Uterus (tissue), 2 donors: ENCODE results near the gene ST8SIA6.

Source experiments
- POLR2A ChIP-seq, 2 donors: fragments of 450-650 bp; IDR thresholded peaks; one replicate each; pipeline ENCODE4 v1.6.1; 2016; ENCODE audit warnings: antibody characterized with exemption in 2 of 2, mild to moderate bottlenecking in 1 of 2, moderate library complexity in 1 of 2
- TF ChIP-seq, protein P1 (sequence below), 4 experiments: fragments of 200-600 bp in 2 of 4; fragments of 450-650 bp in 2 of 4; sonication (generic) in 2 of 4; IDR thresholded peaks; one replicate each; pipeline ENCODE4 v1.5.1; 2016 to 2019; ENCODE audit warnings: antibody characterized with exemption in 4 of 4, mild to moderate bottlenecking in 2 of 4, moderate library complexity in 1 of 4

DNA sequence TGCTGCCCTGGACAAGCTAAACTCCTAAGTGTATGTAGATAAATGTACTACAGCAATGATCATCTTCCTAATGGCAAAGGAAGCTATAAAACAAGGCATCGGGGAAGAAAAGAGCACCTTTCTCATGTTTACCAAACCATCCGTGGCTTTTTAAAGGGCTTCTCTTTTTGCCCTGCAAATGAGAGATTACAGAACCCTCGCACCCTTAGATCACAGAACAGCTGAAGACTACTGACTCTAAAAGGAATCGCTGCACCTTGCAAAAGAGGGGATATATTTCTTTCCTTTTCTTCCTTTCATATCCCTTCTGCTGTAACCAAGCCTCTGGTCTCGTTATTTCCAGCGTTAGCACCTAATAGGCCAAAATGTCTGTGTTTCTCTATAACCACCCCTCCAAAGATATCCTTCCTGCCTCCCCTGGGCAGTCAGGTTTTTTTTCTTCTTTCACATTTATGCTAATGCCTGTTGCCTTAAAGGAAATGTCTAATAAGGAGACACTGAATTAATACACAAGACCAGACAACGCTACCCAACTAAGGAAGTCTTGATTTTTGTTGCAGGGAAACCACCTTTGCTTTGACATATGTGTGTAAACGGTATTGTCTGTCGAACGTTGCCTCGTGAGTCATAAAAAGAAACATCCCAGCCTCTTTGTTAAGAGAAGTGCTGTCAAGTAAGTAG, 10.5 kb downstream of the ST8SIA6 start:
- TF ChIP-seq, protein P1, sequence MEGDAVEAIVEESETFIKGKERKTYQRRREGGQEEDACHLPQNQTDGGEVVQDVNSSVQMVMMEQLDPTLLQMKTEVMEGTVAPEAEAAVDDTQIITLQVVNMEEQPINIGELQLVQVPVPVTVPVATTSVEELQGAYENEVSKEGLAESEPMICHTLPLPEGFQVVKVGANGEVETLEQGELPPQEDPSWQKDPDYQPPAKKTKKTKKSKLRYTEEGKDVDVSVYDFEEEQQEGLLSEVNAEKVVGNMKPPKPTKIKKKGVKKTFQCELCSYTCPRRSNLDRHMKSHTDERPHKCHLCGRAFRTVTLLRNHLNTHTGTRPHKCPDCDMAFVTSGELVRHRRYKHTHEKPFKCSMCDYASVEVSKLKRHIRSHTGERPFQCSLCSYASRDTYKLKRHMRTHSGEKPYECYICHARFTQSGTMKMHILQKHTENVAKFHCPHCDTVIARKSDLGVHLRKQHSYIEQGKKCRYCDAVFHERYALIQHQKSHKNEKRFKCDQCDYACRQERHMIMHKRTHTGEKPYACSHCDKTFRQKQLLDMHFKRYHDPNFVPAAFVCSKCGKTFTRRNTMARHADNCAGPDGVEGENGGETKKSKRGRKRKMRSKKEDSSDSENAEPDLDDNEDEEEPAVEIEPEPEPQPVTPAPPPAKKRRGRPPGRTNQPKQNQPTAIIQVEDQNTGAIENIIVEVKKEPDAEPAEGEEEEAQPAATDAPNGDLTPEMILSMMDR (IDR thresholded peaks at IDR 0.05): no peak
- no peak for TF ChIP-seq POLR2A (IDR thresholded peaks at IDR 0.05)
